BJ (cell line): ENCODE measurements around the gene LGR5. TPM values are rescaled to one million over a fixed set of nuclear protein-coding genes. Genes with fewer than 3 reads are reported as not detected.

Experiments
- CTCF ChIA-PET: fragments of 350-600 bp; formaldehyde crosslinking; extraction: SDS; loops from one replicate; lab custom pipeline; 2021; ENCODE audit warnings: antibody characterized with exemption, inconsistent platforms; lab: Yijun Ruan, JAX
- POLR2A ChIA-PET: fragments of 300-600 bp; sonication (Branson Sonifier 250); formaldehyde crosslinking; extraction: SDS; loops from one replicate; lab custom pipeline; 2021; ENCODE audit warnings: antibody characterized with exemption; lab: Charles Lee
- DNase-seq: peaks from one replicate; pipeline ENCODE4 v3.0.0-alpha.2; 2011; ENCODE audit warnings: low read depth
- H3K27me3 ChIP-seq: 2 replicates; pipeline ENCODE4 v1.6.0; 2011; ENCODE audit warnings: low read length; ENCODE audit not compliant: control insufficient read depth, insufficient read depth
- H3K36me3 ChIP-seq: 2 replicates; pipeline ENCODE4 v1.5.1; 2011; ENCODE audit warnings: low read length; ENCODE audit not compliant: control insufficient read depth, insufficient read depth
- H3K4me3 ChIP-seq: 2 replicates; pipeline ENCODE4 v1.5.1; 2011; ENCODE audit warnings: low read depth, mild to moderate bottlenecking, control low read depth, low read length
- polyA plus RNA-seq: library from polyadenylated mRNA; depleted of rRNA; stranded (reverse); fragments of >200 nt; gene quantifications from 2 replicates; pipeline ENCODE4 v1.2.3, GENCODE V29; 2011
- TF ChIP-seq, protein P1 (sequence below): IDR thresholded peaks from 2 replicates; pipeline ENCODE4 v1.5.1; 2011; ENCODE audit warnings: low read depth, mild to moderate bottlenecking, control low read depth, inconsistent platforms, low read length, moderate library complexity; ENCODE audit not compliant: insufficient read depth

LGR5 gene
- polyA plus RNA-seq, 1 experiment: 0.23 TPM

GRCh38 chr12:71556448-71556847 lies 116.8 kb downstream of the LGR5 start:
- ChIA-PET POLR2A (no interaction called here), CTCF (interaction anchor here (1.3 kb wide), 1 partner anchor 9 kb away, joined by 3 read pairs; no protein-coding TSS in a partner anchor)
- H3K4me3 ChIP-seq: no peak overlapping the region
- TF ChIP-seq, protein P1, sequence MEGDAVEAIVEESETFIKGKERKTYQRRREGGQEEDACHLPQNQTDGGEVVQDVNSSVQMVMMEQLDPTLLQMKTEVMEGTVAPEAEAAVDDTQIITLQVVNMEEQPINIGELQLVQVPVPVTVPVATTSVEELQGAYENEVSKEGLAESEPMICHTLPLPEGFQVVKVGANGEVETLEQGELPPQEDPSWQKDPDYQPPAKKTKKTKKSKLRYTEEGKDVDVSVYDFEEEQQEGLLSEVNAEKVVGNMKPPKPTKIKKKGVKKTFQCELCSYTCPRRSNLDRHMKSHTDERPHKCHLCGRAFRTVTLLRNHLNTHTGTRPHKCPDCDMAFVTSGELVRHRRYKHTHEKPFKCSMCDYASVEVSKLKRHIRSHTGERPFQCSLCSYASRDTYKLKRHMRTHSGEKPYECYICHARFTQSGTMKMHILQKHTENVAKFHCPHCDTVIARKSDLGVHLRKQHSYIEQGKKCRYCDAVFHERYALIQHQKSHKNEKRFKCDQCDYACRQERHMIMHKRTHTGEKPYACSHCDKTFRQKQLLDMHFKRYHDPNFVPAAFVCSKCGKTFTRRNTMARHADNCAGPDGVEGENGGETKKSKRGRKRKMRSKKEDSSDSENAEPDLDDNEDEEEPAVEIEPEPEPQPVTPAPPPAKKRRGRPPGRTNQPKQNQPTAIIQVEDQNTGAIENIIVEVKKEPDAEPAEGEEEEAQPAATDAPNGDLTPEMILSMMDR: no peak
- no peaks in the 10 kb centered on the region for H3K36me3 ChIP-seq
- DNase-seq: no peak
- no peaks in the 10 kb centered on the region; the same call in 1 of the 2 replicates for H3K27me3 ChIP-seq

DNA sequence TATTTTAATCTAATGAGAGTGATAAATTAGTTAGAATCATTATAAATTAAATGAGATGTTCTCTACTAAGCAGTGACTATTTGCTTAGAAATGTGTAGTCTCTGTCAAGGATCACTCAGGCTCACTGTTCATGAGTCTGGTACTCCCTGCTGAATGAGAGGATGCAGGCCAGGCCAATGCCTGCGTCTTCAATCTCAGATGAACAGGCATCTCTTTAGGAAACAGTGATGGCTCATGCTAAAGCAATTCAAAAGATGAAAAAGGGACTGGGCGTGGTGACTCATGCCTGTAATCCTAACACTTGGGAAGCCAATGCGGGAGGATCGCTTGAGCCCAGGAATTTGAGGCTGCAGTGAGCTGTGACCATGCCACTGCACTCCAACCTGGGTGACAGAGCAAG lies 117.3 kb downstream of the LGR5 start:
- peak; percentile 77 for DNase-seq
- ChIA-PET POLR2A (no interaction called here), CTCF (interaction anchor here (1.3 to 1.6 kb wide), 2 partner anchors 9 to 14 kb away, joined by 3 to 5 read pairs; no protein-coding TSS in a partner anchor)
- Histone ChIP-seq H3K4me3 (no peak overlapping the region), H3K36me3 (no peaks in the 10 kb centered on the region), H3K27me3 (no peaks in the 10 kb centered on the region; the same call in 1 of the 2 replicates)
- TF ChIP-seq, protein P1: no peak

DNA sequence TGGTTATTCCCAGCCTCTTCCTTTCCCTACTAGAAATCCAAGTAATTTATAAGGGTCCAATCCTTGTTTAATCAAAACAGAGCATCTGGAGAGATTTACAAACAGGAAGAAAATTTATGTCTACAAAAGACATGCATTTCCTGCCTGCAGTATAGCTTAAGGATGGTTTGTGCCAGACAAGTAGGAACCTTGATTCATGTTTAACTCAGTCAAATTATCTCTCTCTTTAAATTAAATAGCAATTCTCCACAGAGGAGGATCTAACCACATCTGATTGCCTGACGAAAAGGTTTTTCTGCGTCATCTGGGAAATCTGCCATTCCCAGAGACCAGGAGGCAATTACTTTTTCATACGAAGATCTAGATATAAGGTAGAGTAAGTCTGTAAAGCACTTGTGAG lies 118.8 kb downstream of the LGR5 start:
- POLR2A ChIA-PET: no interaction called here
- Histone ChIP-seq H3K36me3 (no peaks in the 10 kb centered on the region), H3K4me3 (no peak overlapping the region), H3K27me3 (no peaks in the 10 kb centered on the region)
- TF ChIP-seq, protein P1: no peak
- DNase-seq: peak; percentile 19
- CTCF ChIA-PET: interaction anchor here (0.8 to 1.6 kb wide), 2 partner anchors 9 to 12 kb away, joined by 3 to 5 read pairs; no protein-coding TSS in a partner anchor

GRCh38 chr12:71562676-71563595 lies 123.3 kb downstream of the LGR5 start:
- POLR2A ChIA-PET: no interaction called here
- H3K27me3 ChIP-seq: no peaks in the 10 kb centered on the region
- DNase-seq: no peak
- TF ChIP-seq, protein P1: no peak
- no peak overlapping the region for H3K4me3 ChIP-seq
- CTCF ChIA-PET: no interaction called here
- no peaks in the 10 kb centered on the region for H3K36me3 ChIP-seq

DNA sequence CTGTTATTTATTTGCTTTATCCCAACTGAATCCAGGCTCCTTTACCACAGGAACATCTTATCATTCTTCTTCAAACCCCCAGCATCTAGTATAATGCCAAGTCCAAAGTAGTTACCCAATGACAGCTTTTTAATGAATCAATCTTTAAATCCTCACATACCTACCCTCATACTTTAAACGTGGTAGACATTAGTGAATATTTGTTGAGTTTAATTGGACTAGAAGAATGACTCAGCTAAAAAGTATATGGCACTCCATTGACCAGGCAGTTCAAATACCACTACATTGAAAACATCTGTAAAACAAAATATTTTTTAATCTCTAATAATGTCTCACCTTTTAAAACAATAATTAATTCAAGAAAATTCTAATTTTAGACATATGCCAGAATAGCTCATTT lies 125.9 kb downstream of the LGR5 start:
- CTCF ChIA-PET: interaction anchor here (0.7 to 1.0 kb wide), 4 partner anchors 9 to 181 kb away, joined by 3 to 4 read pairs (median 3); no protein-coding TSS in a partner anchor
- TF ChIP-seq, protein P1: no peak
- H3K27me3 ChIP-seq: 0 out of 2 replicates have a peak, but pooled peaks cover 1% of the 10 kb centered on the region
- H3K36me3 ChIP-seq: no peaks in the 10 kb centered on the region
- no peak for DNase-seq
- POLR2A ChIA-PET: no interaction called here
- no peak overlapping the region for H3K4me3 ChIP-seq
